ENCODE measurements around the gene PFKL.

The PFKL gene

DNA sequence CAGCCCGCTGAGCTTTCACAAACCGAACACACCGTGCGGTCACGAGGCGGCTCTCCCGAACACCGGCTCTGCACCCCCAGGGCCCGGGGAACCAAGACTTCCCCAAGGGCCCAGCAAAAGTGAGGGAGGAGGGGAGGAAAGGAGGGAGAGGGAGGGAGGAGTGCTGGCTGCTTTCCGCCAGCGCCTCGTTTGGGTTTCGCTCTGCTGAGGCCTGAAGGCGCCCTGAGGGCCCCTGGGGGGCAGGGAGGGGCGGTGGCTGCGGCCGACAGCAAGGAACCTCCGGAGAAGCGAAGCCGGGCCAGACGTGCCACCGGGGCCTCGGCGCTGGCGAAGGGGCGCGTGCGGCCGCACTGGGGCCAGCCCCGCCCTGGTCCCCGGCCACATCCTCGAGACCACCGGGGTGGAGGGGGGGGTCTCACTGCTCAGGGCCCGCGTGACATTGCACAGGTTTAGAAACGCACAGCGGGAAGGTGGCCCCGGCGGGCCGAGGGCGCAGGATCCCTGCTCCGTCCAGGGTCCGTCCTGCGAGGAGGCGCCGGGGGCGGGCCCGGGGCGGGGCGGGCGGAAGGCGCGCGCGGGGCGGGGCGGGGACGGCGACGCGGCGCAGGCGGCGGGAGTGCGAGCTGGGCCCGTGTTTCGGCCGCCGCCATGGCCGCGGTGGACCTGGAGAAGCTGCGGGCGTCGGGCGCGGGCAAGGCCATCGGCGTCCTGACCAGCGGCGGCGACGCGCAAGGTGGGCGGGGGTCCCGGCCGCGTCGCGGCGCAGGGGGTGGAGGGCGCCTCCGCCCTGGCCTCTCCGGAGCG, at the start of gene PFKL:
Gene PFKL, plus strand, starts transcription at position 596 of the 804 bp plus-strand sequence. Its CDS starts 53 bp downstream, at position 649.
- DNase-seq = peak; percentile 62

DNA sequence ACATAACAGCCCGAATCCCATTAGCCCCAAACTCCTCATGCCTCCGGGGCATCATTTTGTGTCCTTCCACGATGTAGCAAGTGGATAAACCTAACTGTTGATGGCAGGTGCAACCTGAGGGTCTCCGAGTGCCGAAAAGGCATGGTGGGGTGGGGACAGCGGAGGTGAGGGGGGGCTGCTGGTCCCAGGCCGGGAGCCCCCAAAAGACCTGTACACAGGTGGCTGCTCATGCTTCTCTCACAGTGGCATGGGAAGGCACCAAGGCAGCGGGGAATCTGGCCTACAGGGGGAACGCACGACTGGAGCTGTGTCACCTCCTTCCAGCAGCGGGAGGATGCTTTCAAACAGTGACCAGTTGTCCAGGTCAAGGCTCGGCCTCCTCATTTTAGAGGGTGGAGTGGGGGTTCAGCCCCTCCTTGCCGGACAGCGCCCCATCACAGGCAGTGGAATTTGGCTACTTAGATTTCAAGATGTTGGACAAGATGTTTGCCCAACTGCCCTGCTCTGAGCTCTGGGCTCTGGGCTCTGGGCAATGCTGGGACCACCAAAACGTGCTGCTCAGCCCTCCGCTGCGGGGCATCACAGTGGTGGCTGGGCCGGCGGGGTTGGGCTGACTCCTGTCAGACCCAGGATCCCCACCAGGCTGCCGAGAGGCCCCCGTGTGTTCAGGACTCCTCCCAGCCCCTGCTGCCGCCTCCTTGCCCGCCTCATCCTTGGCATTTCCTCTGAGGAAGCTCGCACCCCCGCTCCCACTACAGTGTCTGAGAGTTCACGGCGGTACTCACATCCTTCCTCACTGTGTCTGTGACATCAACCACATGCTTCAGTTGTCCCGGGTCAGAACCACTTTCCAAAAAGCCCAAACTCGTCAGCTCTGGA, 45.8 kb upstream of the PFKL start:
- no peak for DNase-seq

DNA sequence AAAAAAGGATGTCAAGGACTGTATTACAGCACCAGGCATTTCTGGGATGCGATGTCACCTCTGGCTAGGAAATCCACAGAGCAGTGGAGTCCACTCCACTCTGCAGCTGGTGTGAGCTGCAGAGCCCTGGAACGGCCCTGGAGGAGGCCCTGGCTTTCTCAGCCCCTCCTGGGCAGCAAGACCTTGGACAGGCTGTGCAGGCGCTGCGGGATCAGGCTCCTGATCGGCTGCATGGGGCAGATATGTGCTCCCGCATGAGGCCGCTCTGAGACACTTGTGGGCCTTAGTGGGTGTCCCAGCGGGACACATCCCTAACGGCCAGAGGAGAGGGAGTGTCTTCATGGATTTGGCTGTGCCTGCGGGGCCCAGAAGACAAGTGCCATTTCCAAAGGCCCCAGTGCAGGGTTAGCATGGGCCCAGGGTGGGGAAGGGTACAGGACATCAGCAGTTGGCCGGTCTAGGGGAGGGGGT, 44.3 kb upstream of the PFKL start:
- DNase-seq = no peak

DNA sequence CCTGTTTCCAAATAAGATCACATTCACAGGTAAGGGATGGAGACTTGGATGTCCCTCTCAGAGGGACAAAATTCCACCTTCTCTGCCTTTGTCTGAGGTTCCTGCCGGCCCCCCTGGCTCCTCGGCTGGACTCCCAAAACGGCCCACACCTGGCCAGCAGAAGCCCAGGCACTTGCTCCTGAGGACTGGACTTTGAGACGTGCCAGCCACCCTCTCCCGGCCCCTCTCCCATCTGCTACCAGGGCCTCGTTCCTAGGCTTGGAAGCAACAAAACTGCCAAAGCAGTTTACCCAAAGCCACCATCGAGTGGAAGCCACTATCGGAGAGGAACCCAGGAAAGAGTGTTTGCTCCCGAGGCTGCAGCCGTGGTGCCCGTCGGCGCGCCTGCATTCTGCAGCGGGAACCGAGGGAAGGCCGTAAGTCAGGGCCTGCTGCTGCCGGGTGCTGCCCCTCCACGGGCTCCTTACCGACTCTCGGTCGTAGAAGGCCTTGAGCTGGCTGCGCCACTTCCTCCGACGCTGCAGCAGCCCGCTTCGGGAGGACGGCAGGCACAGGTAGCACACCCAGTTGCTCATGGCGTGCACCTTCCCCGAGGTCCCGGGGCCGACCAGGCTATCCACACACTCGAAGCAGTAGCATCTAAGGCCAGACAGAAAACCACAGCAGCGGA, 41.7 kb upstream of the PFKL start:
- DNase-seq = no peak

DNA sequence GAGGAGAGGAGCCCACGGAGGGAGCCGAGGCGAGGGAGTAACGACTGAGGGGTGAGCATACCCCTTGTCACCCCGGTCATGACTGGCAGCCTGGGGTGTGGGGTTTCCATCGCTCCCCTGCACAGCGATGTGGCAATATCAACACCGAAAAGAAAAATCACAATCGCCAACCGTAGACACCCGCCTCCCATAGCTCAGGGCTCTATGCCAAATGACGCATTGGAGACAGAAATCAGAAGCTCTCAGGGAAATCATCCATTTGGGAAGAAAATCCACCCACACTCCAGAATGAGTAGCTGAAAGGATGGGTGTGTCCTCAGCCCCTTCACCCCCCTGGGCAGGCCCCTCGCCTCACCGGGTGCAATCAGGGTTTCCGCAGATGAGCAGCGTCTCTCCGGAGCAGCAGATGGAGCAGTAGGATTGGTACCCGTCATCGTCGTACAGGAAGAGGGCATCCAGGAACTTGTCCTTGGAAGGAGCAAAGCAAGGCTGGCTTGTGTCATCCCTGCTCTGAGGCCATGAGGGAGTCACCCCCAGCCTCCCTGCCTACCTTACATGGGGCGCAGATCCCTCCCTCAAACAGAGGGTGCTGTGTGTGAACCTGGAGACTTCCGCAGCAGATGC, 40.7 kb upstream of the PFKL start:
- no peak for DNase-seq

DNA sequence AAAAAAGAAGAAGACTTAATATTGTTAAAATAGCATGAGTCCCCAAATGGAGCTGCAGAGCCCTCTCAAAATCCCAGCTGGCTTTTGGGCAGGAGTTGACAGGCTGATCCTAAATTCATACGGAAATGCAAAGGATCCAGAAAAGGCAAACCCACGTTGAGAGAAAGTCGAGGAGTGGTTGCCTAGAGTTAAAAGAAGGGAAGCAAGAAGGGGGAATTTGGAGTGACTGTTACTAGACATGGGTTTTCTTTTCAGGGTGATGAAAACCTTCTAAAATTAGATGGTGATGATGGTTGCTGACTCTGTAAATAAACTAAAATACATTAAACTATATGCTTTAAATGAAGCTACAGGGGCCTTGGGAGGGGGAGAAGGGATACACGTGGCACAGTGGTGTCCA, 39.8 kb upstream of the PFKL start:
- no peak for DNase-seq

DNA sequence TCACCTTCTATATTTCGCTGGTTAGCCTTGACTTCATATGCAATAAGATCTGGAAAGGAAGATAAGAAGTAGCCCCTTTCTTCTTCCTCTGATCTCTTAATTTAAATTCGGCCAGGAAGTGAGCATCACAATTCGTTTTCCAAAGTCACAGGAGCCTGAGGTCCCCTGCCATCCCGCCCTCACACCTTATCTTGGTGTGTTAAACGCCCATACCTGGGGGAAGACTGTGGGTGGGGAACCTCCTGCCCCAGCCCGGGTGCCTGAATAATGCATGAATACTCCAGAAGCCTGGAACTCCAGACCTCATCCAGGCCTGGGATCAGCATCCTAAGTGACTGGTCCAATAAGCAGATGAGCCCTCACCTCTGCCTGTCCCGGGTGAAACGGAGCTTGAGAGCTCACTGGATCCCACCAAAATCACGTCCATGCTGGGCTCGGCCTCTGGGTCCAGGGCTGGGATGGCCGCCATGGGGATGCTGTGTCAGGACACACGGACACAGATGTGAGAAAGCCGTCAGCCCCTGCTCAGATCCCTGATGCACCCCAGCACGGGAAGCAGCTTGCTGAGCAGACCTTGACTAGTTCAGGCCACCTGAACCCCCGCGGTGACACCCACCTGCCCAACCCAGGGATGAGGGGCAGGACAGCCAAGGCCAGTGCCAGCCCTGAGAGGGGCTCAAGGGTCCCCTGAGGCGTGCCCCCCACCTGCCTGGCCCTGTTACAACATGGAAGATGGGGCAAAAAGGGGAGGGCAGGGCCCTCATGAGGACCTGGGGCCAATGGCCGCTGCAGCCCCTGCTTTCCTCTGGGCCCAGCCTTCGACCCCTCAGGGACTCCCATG, 38.8 kb upstream of the PFKL start:
- DNase-seq = no peak

DNA sequence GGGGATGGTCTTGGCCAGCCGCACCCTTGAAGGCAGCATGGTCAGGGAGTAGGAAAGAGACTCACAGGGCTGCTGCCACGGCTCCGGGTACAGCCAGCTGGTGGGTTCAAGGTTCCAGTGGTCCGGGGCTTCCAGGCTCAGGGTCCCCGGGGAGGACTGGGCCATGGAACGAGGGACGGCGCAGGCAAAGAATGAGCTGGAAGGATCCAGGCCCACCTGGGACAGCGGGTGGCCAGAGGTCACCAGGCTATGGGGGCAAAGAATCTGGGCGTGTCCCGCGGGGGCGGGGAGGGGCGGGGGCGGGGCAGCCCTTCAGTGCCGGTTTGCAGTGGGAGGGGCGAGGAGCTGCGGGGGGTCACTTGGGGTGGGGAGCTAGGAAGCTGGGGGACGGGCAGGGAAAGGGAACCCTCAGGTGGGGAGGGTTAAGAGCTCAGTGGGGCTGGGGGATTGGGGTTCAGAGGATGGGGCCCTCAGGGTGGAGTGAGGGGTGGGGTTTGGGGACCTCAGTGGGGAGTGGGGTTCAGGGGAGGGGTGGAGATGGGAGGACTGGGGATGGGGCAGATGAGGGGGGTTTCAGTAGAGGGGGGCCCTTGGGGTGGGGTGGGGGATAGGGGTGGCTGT, 38.1 kb upstream of the PFKL start, which contains the start of gene DNMT3L:
Gene DNMT3L, minus strand, starts transcription at position 223 of the 621 bp plus-strand sequence. CDS start 638 bp downstream, outside the sequence.
- no peak for DNase-seq

DNA sequence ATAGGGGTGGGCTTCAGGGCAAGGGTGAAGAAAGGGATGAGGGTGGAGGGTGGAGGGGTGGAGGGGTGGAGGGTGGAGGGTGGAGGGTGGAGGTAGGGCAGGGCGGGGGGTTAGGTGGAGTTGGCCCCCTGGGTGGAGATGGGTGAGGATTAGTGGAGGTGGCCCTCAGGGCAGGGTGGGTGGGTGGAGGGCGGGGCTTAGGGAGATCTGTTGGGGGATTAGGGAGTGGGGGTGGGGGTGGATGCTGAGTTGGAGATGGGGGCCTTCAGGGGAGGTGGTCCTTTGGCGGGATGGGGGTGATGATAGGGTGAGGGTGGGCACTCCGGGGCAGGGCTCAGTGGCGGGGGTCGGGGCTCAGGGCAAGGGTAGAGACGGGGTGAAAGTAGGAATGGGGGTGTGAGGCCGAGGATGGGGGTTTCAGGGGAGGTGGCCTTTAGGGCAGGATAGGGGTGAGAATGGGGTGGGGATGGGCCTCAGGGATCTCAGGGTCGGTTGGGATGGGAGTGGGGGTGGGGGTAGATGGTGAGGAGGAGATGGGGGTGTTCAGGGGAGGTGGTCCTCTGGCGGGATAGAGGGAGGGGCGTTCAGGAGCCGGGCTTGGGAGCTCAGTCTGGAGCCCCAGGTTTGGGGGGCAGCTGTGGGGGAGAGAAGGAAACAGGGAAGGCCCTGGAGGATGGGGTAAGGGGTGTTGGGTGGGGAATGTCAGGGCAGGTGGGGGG, 37.4 kb upstream of the PFKL start:
- no peak for DNase-seq

DNA sequence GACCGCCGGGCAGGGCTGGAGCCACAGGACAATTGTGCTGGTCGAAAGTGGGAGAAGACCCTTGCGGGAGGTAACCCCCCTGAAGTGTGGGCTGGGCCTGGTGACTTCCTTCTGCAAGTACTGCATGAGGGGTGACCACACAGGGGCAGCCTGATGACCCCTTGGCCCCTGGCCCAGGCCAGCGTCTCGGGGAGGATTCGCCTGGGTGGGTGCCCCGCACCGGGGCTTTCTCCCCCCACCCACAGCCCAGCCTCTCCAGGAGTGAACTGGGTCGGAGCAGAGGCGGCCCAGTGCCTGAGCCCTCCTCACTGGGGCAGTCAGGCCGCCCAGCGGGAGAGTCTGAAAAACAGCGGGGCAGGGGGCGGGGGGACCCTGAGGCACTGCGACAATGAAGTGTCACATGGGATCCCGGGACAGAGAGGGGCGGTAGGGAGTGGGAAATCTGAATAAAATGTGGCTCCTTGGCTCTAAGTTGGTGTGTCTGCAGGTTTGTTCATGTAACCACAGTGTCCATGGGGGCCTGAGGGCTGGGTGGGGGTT, 36.6 kb upstream of the PFKL start:
- no peak for DNase-seq

DNA sequence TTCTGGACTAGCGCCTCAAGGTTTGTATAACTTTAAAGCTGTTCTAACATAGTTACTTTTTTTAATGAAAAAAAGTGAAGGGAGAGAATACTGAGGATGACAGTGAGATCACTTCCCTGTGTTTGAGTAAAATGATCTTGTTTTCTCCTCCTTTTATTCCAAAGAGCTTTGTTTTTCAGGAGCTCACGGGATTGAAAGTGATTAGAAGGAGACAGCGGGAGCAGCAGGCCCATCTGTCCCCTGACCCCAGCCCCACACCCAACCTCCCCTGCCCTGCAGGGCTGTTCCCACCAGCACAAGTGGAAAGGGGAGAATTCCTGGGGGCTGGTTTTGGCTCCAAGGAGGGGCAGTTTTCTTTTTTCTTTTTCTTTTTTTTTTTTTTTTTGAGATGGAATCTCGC, 36.1 kb upstream of the PFKL start:
- DNase-seq = no peak

DNA sequence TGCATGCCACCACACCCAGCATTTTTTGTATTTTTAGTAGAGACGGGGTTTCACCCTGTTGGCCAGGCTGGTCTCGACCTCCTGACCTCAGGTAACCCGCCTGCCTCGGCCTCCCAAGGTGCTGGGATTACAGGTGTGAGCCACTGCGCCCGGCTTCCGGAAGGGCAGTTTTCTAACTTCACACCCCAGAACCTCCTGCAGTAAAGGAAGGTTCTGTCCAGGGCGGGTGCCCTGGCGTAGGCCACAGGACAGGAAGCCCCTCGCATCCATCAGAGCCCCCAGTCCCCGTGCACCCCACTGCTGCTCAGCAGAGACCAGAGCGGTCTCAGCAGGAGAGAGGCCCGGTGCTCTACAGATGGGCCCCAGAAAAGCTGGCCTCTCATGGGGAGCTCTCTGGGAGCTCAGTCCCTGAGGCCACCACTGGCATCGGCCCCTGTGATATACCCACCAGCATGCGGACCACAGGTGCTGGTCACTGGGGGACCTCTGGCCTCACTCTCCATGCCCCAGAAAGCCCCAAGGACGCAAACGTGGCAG, 34.1 kb upstream of the PFKL start:
- DNase-seq = no peak

DNA sequence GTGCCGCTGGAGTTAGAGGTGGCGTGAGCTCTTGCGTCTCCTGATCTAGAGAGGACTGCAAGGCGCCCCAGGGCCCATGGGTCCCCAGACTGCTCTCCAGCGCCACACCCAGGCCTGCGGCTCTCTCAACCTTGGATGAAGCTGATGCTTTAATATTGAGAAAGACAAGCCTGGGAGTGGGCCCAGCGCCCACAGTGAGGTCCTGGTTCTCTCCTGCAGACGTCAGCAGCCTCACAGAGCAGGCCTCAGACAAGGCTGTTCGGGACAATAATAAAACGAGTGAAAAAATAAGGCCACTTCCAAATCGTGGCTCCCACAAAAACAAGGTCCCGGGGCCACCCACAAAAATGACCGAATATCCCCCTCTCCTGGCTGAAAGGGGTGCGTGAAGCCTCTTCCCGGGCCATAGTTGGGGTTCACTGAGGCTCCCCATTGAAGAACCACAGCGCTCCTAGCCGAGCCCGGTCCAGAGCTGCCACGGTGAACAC, 32.2 kb upstream of the PFKL start:
- DNase-seq = no peak

DNA sequence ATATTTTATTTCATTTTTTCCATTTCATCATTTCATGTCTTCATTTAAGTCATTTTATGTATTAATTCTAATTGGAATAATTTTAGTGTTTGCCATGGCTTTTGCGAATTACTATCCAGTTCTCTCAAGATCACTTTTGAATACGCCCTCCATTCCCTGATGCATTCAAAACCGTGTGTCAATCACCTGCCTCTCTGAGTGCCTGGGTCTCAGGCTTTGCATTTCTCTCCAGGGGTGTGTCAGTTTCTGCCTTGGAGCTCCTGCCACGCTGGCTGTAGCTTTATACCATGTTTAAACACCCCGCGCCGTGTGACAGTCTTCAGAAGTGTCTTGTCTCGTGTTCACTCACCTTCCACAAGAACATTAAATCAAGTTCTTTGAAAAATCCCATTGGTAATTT, 30.8 kb upstream of the PFKL start:
- no peak for DNase-seq

DNA sequence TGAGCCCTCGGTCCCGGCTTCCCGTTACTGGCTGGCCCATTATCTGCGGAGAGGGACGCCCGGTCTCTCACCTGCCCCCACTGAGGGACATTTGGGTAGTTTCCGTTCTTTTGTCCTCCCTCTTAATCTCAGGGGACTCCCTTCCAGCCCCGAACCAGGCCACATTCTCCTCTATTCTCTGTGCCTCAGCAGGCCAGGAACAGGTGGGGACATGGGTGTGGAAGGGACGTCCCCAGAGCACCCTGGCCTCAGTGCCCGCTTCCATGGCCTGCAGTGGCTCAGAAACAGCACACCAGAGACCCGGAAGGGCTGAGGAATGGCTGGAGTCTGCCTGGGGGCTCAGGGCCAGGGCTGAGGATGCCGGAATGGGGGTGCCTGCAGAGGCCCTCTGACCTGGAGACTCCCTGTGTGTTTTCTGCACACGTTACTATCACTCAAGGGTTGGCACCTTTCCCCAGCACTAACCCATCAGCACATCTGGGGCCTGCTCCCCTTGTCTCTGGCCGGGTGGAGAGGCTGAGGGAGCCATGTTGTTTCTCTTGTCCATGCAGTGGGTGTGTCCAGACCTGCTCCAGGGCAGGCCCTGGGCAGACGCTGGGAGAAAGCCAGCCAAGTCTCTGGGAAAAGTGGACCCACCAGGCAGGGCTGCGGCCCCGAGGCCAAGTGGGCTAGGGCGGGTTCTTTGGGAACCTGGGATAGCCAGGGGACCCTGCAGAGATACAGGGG, 28.1 kb upstream of the PFKL start:
- no peak for DNase-seq

DNA sequence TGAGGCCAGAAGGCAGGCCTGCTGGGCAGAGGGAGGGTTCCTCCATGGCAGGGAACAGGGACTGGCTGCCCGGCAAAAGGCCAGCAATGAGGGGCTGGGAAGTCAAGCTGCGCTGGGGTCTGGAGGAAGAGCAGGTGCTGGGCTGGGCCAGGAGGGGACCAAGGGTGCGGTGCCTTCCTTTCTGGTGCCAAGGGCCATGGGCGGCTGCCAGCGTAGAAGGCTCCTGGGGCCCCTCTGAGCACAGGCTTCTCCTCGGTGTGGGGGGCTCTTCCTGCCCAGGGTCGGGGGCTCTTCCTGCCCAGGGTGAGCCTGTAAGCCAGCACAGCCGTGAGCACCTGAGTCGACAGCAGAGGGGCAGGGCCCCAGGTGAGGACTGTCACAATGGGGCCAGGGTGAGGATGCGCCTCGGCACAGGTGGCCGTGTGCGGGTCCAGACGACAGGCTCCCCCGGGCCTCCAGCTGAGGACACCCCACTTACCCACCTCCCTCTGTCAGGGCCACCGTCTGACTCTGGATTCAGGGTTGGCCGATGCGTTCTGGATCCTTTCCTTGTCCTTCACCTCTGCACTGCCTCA, 27.5 kb upstream of the PFKL start:
- DNase-seq = no peak

DNA sequence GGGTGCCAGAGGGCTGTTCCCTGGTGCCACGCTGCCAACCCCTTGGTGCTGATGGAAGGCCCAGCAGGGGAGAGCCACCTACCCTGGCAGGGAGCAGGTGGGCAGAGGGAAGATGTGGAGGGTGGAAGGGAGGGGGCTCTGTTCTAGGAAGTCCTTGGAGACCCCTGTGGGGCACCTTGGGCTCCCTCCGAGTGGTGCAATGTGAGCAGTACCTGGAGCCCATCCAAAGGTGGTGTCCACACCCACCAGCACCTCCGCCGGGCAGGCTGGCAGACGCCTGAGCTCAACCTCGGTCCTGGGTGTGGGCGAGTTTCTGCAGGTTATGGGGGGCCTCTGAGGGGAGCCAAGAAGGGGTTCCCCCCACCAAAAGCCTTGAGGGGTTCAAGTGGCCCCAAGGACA, 26.8 kb upstream of the PFKL start:
- DNase-seq = no peak

DNA sequence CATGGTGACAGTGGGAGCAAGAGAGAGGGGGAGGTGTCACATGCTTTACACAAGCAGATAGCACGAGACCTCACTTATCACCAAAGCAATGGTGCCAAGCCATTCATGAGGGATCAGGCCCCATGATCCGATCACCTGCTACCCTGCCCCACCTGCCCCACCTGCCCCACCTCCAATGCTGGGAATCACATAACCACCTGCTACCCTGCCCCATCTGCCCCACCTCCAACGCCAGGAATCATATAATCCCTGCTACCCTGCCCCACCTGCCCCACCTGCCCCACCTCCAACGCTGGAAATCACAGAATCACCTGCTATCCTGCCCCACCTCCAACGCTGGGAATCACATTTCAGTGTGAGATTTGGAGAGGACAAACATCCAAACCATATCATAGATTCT, 24.8 kb upstream of the PFKL start:
- no peak for DNase-seq

Data from T1000 (cell line).